SK-N-SH treated with all-trans-retinoic acid at 6 μM for 48 hours (cell line): Measurements from ENCODE around the gene LY6G5C.

ENCODE experiments used
- ATAC-seq: fragments of 200-7000 bp; cut with Tn5 transposase; 3 replicates; pipeline ENCODE4 v1.9.1; 2020; ENCODE audit warnings: mild to moderate bottlenecking, moderate library complexity
- ARNTL ChIP-seq: fragments of 450-650 bp; formaldehyde crosslinking; IDR thresholded peaks from 2 replicates; pipeline ENCODE4 v1.5.0; 2020; ENCODE audit warnings: low read depth, mild to moderate bottlenecking, moderate library complexity, borderline replicate concordance
- CREB5 ChIP-seq: fragments of 250-450 bp; sonication (Bioruptor Pico); IDR thresholded peaks from 2 replicates; pipeline ENCODE4 v1.5.1; 2020; ENCODE audit warnings: low read depth, mild to moderate bottlenecking, moderate library complexity
- CSDC2 ChIP-seq: fragments of 250-450 bp; sonication (Bioruptor Pico); IDR thresholded peaks from 2 replicates; pipeline ENCODE4 v1.5.0; 2020; ENCODE audit warnings: mild to moderate bottlenecking, moderate library complexity
- CSRNP3 ChIP-seq: fragments of 250-450 bp; sonication (Bioruptor Pico); IDR thresholded peaks from 2 replicates; pipeline ENCODE4 v1.5.1; 2021; ENCODE audit warnings: mild to moderate bottlenecking, moderate library complexity
- ESRRG ChIP-seq: fragments of 250-450 bp; sonication (Bioruptor Pico); IDR thresholded peaks from 2 replicates; pipeline ENCODE4 v1.6.1; 2021; ENCODE audit warnings: mild to moderate bottlenecking
- GLIS3 ChIP-seq: fragments of 250-450 bp; sonication (Bioruptor Pico); IDR thresholded peaks from 2 replicates; pipeline ENCODE4 v1.5.0; 2020; ENCODE audit warnings: mild to moderate bottlenecking, moderate library complexity
- ISL1 ChIP-seq: fragments of 250-450 bp; sonication (Bioruptor Pico); IDR thresholded peaks from 2 replicates; pipeline ENCODE4 v2.1.2; 2022; ENCODE audit warnings: mild to moderate bottlenecking, moderate library complexity
- OSR1 ChIP-seq: fragments of 250-450 bp; sonication (Bioruptor Pico); IDR thresholded peaks from 2 replicates; pipeline ENCODE4 v1.8.0; 2022; ENCODE audit warnings: moderate library complexity, mild to moderate bottlenecking, inconsistent platforms
- PATZ1 ChIP-seq: fragments of 250-450 bp; sonication (Bioruptor Pico); IDR thresholded peaks from 2 replicates; pipeline ENCODE4 v1.8.0; 2020; ENCODE audit warnings: mild to moderate bottlenecking, moderate library complexity, borderline replicate concordance
- POU6F1 ChIP-seq: fragments of 250-450 bp; sonication (Bioruptor Pico); IDR thresholded peaks from 2 replicates; pipeline ENCODE4 v1.8.0; 2021; ENCODE audit warnings: low read depth, mild to moderate bottlenecking, moderate library complexity, borderline replicate concordance
- PPARA ChIP-seq: fragments of 250-450 bp; sonication (Bioruptor Pico); IDR thresholded peaks from 2 replicates; pipeline ENCODE4 v1.5.0; 2020; ENCODE audit warnings: mild to moderate bottlenecking, borderline replicate concordance
- RARB ChIP-seq: fragments of 250-450 bp; sonication (Bioruptor Pico); IDR thresholded peaks from 2 replicates; pipeline ENCODE4 v1.8.0; 2021; ENCODE audit warnings: mild to moderate bottlenecking, moderate library complexity
- SNAI2 ChIP-seq: fragments of 250-450 bp; sonication (Bioruptor Pico); IDR thresholded peaks from 2 replicates; pipeline ENCODE4 v1.5.0; 2020; ENCODE audit warnings: mild to moderate bottlenecking, moderate library complexity
- TCF4 ChIP-seq: fragments of 250-450 bp; sonication (Bioruptor Pico); IDR thresholded peaks from 2 replicates; pipeline ENCODE4 v1.8.0; 2021; ENCODE audit warnings: mild to moderate bottlenecking, moderate library complexity, borderline replicate concordance
- TOX ChIP-seq: fragments of 250-450 bp; sonication (Bioruptor Pico); IDR thresholded peaks from 2 replicates; pipeline ENCODE4 v1.8.0; 2021; ENCODE audit warnings: mild to moderate bottlenecking, moderate library complexity, borderline replicate concordance
- TSHZ2 ChIP-seq: fragments of 250-450 bp; sonication (Bioruptor Pico); IDR thresholded peaks from 2 replicates; pipeline ENCODE4 v1.5.0; 2020; ENCODE audit warnings: mild to moderate bottlenecking, moderate library complexity
- ZC3H10 ChIP-seq: fragments of 250-450 bp; sonication (Bioruptor Pico); IDR thresholded peaks from 2 replicates; pipeline ENCODE4 v1.5.1; 2021; ENCODE audit warnings: mild to moderate bottlenecking, moderate library complexity
- ZFP30 ChIP-seq: fragments of 450-650 bp; formaldehyde crosslinking; IDR thresholded peaks from 2 replicates; pipeline ENCODE4 v1.5.0; 2022; ENCODE audit warnings: mild to moderate bottlenecking, moderate library complexity
- ZNF8 ChIP-seq: fragments of 450-650 bp; formaldehyde crosslinking; IDR thresholded peaks from 2 replicates; pipeline ENCODE4 v1.5.0; 2020; ENCODE audit warnings: mild to moderate bottlenecking, moderate library complexity

Gene LY6G5C

GRCh38 chr6:31725502-31726350 lies 44.9 kb upstream of the LY6G5C start (continued):
- TF ChIP-seq GLIS3 (CRISPR knock-in tag) (no peak), PPARA (no peak), PATZ1 (CRISPR knock-in tag) (no peak), CSDC2 (no peak)

- no peak; the same call in 2 of the 3 replicates for ATAC-seq
- TF ChIP-seq PATZ1 (CRISPR knock-in tag) = no peak
- no peak for TF ChIP-seq CREB5 (CRISPR knock-in tag)
- TF ChIP-seq RARB (CRISPR knock-in tag) = no peak
- no peak for TF ChIP-seq TSHZ2 (CRISPR knock-in tag)
- no peak for TF ChIP-seq GLIS3 (CRISPR knock-in tag)
- TF ChIP-seq PPARA = no peak
- TF ChIP-seq SNAI2 (CRISPR knock-in tag) = no peak
- TF ChIP-seq ZFP30 (CRISPR knock-in tag) = no peak
- no peak for TF ChIP-seq ISL1 (CRISPR knock-in tag)
- no peak for TF ChIP-seq OSR1 (CRISPR knock-in tag)
- TF ChIP-seq ESRRG (CRISPR knock-in tag) = no peak
- TF ChIP-seq TOX (CRISPR knock-in tag) = no peak
- TF ChIP-seq ARNTL (CRISPR knock-in tag) = no peak
- no peak for TF ChIP-seq TCF4 (CRISPR knock-in tag)
- TF ChIP-seq ZC3H10 (CRISPR knock-in tag) = no peak
- TF ChIP-seq ZNF8 (CRISPR knock-in tag) = no peak
- TF ChIP-seq CSRNP3 (CRISPR knock-in tag) = no peak
Observed at GRCh38 chr6:31723980-31724691, 43.3 kb upstream of the LY6G5C start.

- peak; percentile 14; the same call in 1 of the 3 replicates for ATAC-seq
- TF ChIP-seq OSR1 (CRISPR knock-in tag) (no peak), ZNF8 (CRISPR knock-in tag) (no peak), GLIS3 (CRISPR knock-in tag) (no peak), CSDC2 (no peak), CREB5 (CRISPR knock-in tag) (no peak), PATZ1 (CRISPR knock-in tag) (no peak), ESRRG (CRISPR knock-in tag) (no peak), ZC3H10 (CRISPR knock-in tag) (no peak), TCF4 (CRISPR knock-in tag) (no peak), POU6F1 (CRISPR knock-in tag) (no peak)
Observed at GRCh38 chr6:31723245-31723979, 42.5 kb upstream of the LY6G5C start, which contains the start of gene MPIG6B. Gene MPIG6B (plus strand): TSS chr6:31723373. CDS start chr6:31723384, 11 bp downstream.
